CD8-positive, alpha-beta memory T cell (primary cell): ENCODE data around the gene RASSF1. TPM values are rescaled to one million over a fixed set of nuclear protein-coding genes. Genes with fewer than 3 reads are reported as not detected.

Experiments used
- CTCF ChIA-PET: fragments of 350-600 bp; sonication (Branson Sonifier 250); formaldehyde crosslinking; loops from one replicate; lab custom pipeline; 2021; ENCODE audit warnings: antibody characterized with exemption; lab: Charles Lee
- POLR2A ChIA-PET: fragments of 350-600 bp; sonication (Branson Sonifier 250); formaldehyde crosslinking; loops from one replicate; lab custom pipeline; 2021; ENCODE audit warnings: antibody characterized with exemption; lab: Charles Lee
- DNase-seq, 5 donors: peaks; one replicate each; pipeline versions ENCODE4 v3.0.0 to v3.0.0-alpha.2; 2020 to 2022; ENCODE audit warnings: mixed read lengths in 1 of 5
- H3K27ac ChIP-seq: one replicate; pipeline ENCODE4 v1.7.0; 2013; ENCODE audit warnings: low read depth, mild to moderate bottlenecking, low read length, moderate library complexity
- H3K27me3 ChIP-seq: 2 replicates; pipeline ENCODE4 v1.7.0; 2013; ENCODE audit warnings: low read length, mild to moderate bottlenecking; ENCODE audit not compliant: insufficient read depth, poor library complexity, severe bottlenecking
- H3K36me3 ChIP-seq: 2 replicates; pipeline ENCODE4 v1.7.0; 2013; ENCODE audit warnings: mild to moderate bottlenecking, low read length, moderate library complexity; ENCODE audit not compliant: insufficient read depth
- H3K4me1 ChIP-seq: 2 replicates; pipeline ENCODE4 v1.7.0; 2013; ENCODE audit warnings: mild to moderate bottlenecking, low read length, moderate library complexity; ENCODE audit not compliant: insufficient read depth
- H3K4me3 ChIP-seq: 2 replicates; pipeline ENCODE4 v1.7.0; 2013; ENCODE audit warnings: mild to moderate bottlenecking, low read length
- H3K9me3 ChIP-seq: 2 replicates; pipeline ENCODE4 v1.7.0; 2013; ENCODE audit warnings: mild to moderate bottlenecking, low read length
- H3K27ac Mint-ChIP-seq, 8 donors: one replicate each; pipeline ENCODE4 v1.8.0; 2020 to 2021; ENCODE audit warnings: mixed read lengths in 8 of 8, mild to moderate bottlenecking in 6 of 8, inconsistent platforms in 3 of 8, moderate library complexity in 3 of 8
- H3K27me3 Mint-ChIP-seq, 2 donors: one replicate each; pipeline ENCODE4 v1.8.0; 2020 to 2021; ENCODE audit warnings: mixed read lengths in 2 of 2, mild to moderate bottlenecking in 1 of 2, moderate library complexity in 1 of 2
- H3K36me3 Mint-ChIP-seq, 3 donors: one replicate each; pipeline ENCODE4 v1.8.0; 2020 to 2021; ENCODE audit warnings: mixed read lengths in 3 of 3, inconsistent platforms in 1 of 3, mild to moderate bottlenecking in 1 of 3
- H3K4me1 Mint-ChIP-seq, 3 donors: one replicate each; pipeline ENCODE4 v1.8.0; 2020 to 2021; ENCODE audit warnings: mixed read lengths in 3 of 3, inconsistent platforms in 1 of 3, mild to moderate bottlenecking in 1 of 3
- H3K4me3 Mint-ChIP-seq, 7 donors: one replicate each; pipeline ENCODE4 v1.8.0; 2020 to 2021; ENCODE audit warnings: mixed read lengths in 7 of 7, mild to moderate bottlenecking in 6 of 7, moderate library complexity in 4 of 7, inconsistent platforms in 2 of 7
- H3K9me3 Mint-ChIP-seq, 5 donors: one replicate each; pipeline ENCODE4 v1.8.0; 2020 to 2022; ENCODE audit warnings: mixed read lengths in 5 of 5, mild to moderate bottlenecking in 3 of 5, moderate library complexity in 2 of 5, inconsistent platforms in 1 of 5
- polyA plus RNA-seq: library from polyadenylated mRNA; unstranded; fragments of 300-500 nt; fragmentation: Illumina TruSeq; gene quantifications from one replicate; pipeline ENCODE4 v1.2.3, GENCODE V29; 2021
- total RNA-seq, 2 experiments: library from RNA; stranded (reverse); gene quantifications; one replicate each; pipeline ENCODE4 v1.2.3, GENCODE V29; 2021

RASSF1 gene
- total and polyA plus RNA-seq, 3 experiments from 2014 or later: 70.8 to 152 (median 71.9) TPM

DNA sequence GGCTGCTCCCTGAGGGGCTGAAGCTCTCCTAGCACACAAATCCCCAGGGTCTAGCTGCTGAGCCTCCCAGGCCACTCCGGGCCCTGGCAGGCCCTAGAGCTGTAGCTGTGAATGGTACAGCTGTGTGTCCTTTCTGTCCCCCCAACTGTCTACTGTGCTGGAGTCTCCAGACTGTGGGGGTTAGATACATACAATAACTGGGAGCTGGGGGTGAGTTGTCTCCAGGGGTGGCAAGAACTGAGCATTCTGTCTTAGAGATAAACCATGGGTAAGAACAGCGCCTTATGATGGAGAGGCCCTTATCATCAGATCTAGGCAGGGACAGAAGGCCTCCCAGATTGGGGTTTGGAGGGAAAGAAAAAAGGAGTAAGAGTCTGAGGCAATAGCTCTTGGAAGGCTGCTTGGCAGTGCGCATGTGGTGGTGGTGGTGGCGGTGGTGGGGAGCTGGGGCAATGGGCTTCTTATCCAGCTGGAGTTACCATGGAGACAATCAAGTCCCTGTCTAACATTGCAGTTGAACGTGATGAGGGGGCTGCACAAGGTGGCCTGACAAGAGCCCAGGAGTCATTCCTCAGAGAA, 13.6 kb upstream of the RASSF1 start:
- H3K36me3 Mint-ChIP-seq: peaks cover 0 to 71% (median under 1%) of the 10 kb centered on the region in 3 donors
- CTCF ChIA-PET: interaction anchor here (0.6 to 9.6 kb wide), 5 partner anchors 10 to 162 kb away, joined by 3 to 103 read pairs (median 3); partner anchors contain the start of gene RASSF1
- Histone ChIP-seq H3K4me1 (peaks cover 53% of the 10 kb centered on the region), H3K27me3 (no peaks in the 10 kb centered on the region), H3K9me3 (no peaks in the 10 kb centered on the region), H3K36me3 (peaks cover under 1% of the 10 kb centered on the region), H3K4me3 (no peak overlapping the region), H3K27ac (no peak overlapping the region)
- peak overlapping the region in 2 of 7 donors; percentile 38 to 56 for H3K4me3 Mint-ChIP-seq
- POLR2A ChIA-PET: interaction anchor here (0.6 to 1.6 kb wide), 2 partner anchors 11 to 34 kb away, joined by 3 to 4 read pairs; no protein-coding TSS in a partner anchor
- no peaks in the 10 kb centered on the region for H3K27me3 Mint-ChIP-seq
- DNase-seq: no peak
- peak overlapping the region in 5 of 8 donors; percentile 11 to 80 (median 29) for H3K27ac Mint-ChIP-seq
- H3K4me1 Mint-ChIP-seq: peaks cover 52 to 80% (median 53%) of the 10 kb centered on the region in 3 donors
- no peaks in the 10 kb centered on the region for H3K9me3 Mint-ChIP-seq

DNA sequence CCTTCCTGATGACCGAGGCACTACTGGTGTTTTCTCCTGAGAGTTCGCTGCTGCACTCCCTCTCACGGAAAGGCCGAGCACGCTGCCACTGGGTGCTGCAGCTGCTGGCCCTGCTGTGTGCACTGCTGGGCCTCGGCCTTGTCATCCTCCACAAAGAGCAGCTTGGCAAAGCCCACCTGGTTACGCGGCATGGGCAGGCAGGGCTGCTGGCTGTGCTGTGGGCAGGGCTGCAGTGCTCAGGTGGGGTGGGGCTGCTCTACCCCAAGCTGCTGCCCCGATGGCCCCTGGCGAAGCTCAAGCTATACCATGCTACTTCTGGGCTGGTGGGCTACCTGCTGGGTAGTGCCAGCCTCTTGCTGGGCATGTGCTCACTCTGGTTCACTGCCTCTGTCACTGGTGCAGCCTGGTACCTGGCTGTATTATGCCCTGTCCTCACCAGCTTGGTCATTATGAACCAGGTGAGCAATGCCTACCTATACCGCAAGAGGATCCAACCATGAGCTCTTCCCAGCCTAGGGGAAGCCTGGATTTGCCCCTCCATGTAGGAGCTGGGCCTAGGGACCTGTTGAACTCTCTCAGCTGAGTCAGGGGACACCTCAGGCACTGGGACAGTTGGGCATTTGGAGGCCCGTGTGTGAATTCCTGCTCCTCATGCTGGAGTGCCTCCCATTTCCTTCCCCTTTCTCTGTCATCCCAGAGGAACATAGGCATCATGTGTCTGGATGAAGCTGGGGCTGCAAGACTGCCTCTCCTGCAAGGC, 12.8 kb upstream of the RASSF1 start:
- POLR2A ChIA-PET: interaction anchor here (0.9 to 1.6 kb wide), 2 partner anchors 12 to 17 kb away, joined by 4 read pairs; no protein-coding TSS in a partner anchor
- Mint-ChIP-seq H3K4me1 (peaks cover 53 to 84% (median 54%) of the 10 kb centered on the region in 3 donors), H3K36me3 (peaks cover 0 to 74% (median 3%) of the 10 kb centered on the region in 3 donors), H3K27me3 (no peaks in the 10 kb centered on the region), H3K27ac (peak overlapping the region in 3 of 8 donors; percentile 41 to 97 (median 77)), H3K4me3 (peak overlapping the region in 2 of 7 donors; percentile 40 to 75), H3K9me3 (no peaks in the 10 kb centered on the region)
- H3K9me3 ChIP-seq: no peaks in the 10 kb centered on the region
- no peak overlapping the region for H3K4me3 ChIP-seq
- CTCF ChIA-PET: interaction anchor here (0.7 to 9.6 kb wide), 5 partner anchors 10 to 159 kb away, joined by 3 to 103 read pairs (median 3); partner anchors contain the start of genes HYAL3, NAA80 and RASSF1
- no peak overlapping the region for H3K27ac ChIP-seq
- peaks cover 57% of the 10 kb centered on the region for H3K4me1 ChIP-seq
- H3K27me3 ChIP-seq: no peaks in the 10 kb centered on the region
- DNase-seq: no peak
- H3K36me3 ChIP-seq: peaks cover 9% of the 10 kb centered on the region

DNA sequence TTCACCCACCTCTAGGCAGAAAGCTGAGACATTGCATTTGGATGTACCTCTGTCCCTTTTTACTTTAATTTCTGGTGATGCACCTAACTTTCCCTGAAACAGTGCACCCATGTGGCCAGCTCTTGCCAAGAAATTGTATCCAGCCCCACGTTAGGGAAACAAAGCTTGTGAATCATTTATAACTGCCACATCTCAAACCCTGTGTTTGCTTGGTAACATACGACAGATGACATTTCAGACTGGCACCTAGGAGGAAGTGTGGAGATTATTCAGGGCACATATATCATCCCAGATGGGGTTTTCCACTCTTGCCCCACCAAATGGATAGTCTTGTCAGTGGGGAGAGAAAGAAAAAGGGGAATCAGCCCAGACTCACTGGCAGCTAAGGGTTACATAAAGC, 12.1 kb upstream of the RASSF1 start:
- peak overlapping the region in 2 of 7 donors; percentile 27 to 75 for H3K4me3 Mint-ChIP-seq
- peak overlapping the region in 2 of 8 donors; percentile 24 to 97 for H3K27ac Mint-ChIP-seq
- Histone ChIP-seq H3K27me3 (no peaks in the 10 kb centered on the region), H3K4me3 (no peak overlapping the region), H3K27ac (no peak overlapping the region), H3K9me3 (no peaks in the 10 kb centered on the region), H3K4me1 (peaks cover 55% of the 10 kb centered on the region), H3K36me3 (peaks cover 16% of the 10 kb centered on the region)
- peaks cover 50 to 84% (median 51%) of the 10 kb centered on the region in 3 donors for H3K4me1 Mint-ChIP-seq
- peaks cover 0 to 75% (median 3%) of the 10 kb centered on the region in 3 donors for H3K36me3 Mint-ChIP-seq
- H3K27me3 Mint-ChIP-seq: no peaks in the 10 kb centered on the region
- no peaks in the 10 kb centered on the region for H3K9me3 Mint-ChIP-seq
- POLR2A ChIA-PET: interaction anchor here (0.7 to 0.9 kb wide), 2 partner anchors 13 to 16 kb away, joined by 4 to 9 read pairs; no protein-coding TSS in a partner anchor
- CTCF ChIA-PET: interaction anchor here (1.0 to 9.6 kb wide), 4 partner anchors 15 to 190 kb away, joined by 3 to 103 read pairs (median 4); partner anchors contain the start of genes HYAL3, NAA80 and RASSF1
- DNase-seq: no peak

DNA sequence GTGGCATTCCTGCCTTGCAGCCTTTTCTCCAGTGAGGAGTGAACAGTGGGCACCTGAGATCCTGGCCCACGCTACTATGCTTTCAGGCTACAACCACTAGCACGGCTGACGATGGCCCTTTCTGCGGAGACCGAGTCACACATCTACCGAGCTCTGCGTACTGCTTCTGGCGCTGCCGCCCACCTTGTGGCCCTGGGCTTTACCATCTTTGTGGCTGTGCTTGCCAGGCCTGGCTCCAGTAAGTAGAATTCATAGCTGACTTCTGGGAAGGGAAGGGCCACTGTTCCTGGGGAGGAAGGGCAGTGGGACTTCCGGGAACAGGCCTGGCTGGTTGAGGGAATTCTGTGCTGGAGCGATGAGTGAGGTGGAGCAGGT, 10.7 kb upstream of the RASSF1 start:
- Histone ChIP-seq H3K27ac (peak overlapping the region; percentile 95), H3K27me3 (no peaks in the 10 kb centered on the region), H3K9me3 (no peaks in the 10 kb centered on the region), H3K4me3 (peak overlapping the region; percentile 100), H3K4me1 (peaks cover 54% of the 10 kb centered on the region), H3K36me3 (peaks cover 21% of the 10 kb centered on the region)
- POLR2A ChIA-PET: interaction anchor here (0.6 to 3.3 kb wide), 10 partner anchors 8 to 1928 kb away, joined by 3 to 51 read pairs (median 8); partner anchors contain the start of genes C3orf18, HYAL3, IFRD2 and NAA80
- Mint-ChIP-seq H3K36me3 (peaks cover 0 to 68% (median 3%) of the 10 kb centered on the region in 3 donors), H3K27ac (peak overlapping the region; percentile 97 to 99 (median 98)), H3K4me3 (peak overlapping the region; percentile 96 to 99 (median 98)), H3K27me3 (no peaks in the 10 kb centered on the region), H3K4me1 (peaks cover 46 to 82% (median 48%) of the 10 kb centered on the region in 3 donors), H3K9me3 (no peaks in the 10 kb centered on the region)
- CTCF ChIA-PET: interaction anchor here (0.9 to 9.6 kb wide), 6 partner anchors 9 to 191 kb away, joined by 3 to 103 read pairs (median 12); partner anchors contain the start of genes HYAL3, NAA80 and RASSF1
- DNase-seq: no peak

DNA sequence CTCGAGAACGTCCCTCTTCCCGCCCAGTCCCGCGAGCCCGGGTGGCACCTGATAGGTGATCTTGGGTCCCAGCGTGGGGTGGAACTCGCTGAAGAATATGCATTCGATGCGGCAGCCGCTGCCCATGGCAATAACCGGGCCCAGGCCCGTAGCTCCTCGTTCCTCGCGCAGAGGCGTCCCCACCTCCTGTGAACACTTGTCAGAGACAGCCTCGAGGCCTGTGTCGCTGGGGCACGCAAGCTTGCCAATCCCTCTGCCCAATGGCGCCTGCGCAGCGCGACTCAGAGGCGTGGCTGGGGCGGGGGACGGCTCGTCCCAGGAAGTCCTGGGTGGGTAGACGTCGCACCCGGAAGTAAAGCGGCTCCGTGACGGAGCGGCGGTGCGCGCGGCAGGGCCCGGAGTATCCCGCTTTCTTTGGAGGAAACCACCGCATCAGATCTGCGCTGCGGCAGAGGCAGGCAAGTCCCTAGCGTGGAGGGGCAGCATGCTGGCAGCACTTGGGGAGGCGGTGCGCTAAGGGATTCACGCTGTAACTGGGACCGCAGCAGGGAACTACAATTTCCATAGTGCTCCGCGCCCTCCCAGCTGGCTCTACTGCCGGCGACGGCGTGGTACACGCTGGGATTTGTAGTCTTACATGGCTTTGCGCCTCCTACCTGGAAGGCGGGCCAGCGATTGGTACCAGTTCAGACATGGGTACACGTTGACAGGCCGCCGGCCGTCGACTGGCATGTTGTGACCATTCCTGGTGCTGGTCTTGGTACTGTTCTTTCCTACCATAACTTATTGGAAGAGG, 10.1 kb upstream of the RASSF1 start, which contains the start of the genes CYB561D2 and NPRL2:
CYB561D2 (plus strand) TSS at position 336 of the 796 bp plus-strand sequence. CDS start 572 bp downstream, outside the sequence.
NPRL2 (minus strand) TSS at position 249 of the 796 bp plus-strand sequence; CDS start at position 126, 123 bp downstream.
- Histone ChIP-seq H3K27ac (peak within 1 kb of the TSS; percentile 95), H3K27me3 (no peaks in the 10 kb centered on the region), H3K4me3 (peak within 1 kb of the TSS; percentile 100), H3K4me1 (peaks cover 55% of the 10 kb centered on the region), H3K9me3 (no peaks in the 10 kb centered on the region), H3K36me3 (peaks cover 21% of the 10 kb centered on the region)
- ChIA-PET CTCF (interaction anchor here (0.9 to 9.6 kb wide), 13 partner anchors 10 to 265 kb away, joined by 3 to 103 read pairs (median 8); partner anchors contain the start of genes HYAL2, HYAL3, MAPKAPK3 and NAA80), POLR2A (interaction anchor here (0.5 to 3.3 kb wide), 16 partner anchors 9 to 1929 kb away, joined by 3 to 51 read pairs (median 5); partner anchors contain the start of genes C3orf18, HYAL3, IFRD2 and NAA80)
- Mint-ChIP-seq H3K4me1 (peaks cover 48 to 82% (median 52%) of the 10 kb centered on the region in 3 donors), H3K4me3 (peak within 1 kb of the TSS; percentile 96 to 99 (median 98)), H3K9me3 (no peaks in the 10 kb centered on the region), H3K27ac (peak within 1 kb of the TSS; percentile 97 to 99 (median 98)), H3K27me3 (no peaks in the 10 kb centered on the region), H3K36me3 (peaks cover 0 to 65% (median 3%) of the 10 kb centered on the region in 3 donors)
- DNase-seq: peak; percentile 98 to 100 (median 99)

DNA sequence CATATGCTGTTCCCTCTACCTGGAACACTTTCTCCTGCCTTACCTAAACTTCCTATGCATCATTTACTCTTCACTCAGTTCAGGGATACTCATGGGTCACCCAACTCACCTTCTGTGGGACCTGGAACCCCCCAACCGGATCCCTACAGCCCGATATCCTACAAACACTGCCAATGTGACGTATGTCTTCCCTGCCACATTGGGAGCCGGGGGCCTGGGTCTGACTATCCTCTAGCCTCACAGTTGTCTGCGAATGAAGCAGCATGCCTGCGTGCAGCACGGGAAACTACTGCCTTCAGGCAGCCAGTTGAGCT, 9.5 kb upstream of the RASSF1 start:
- H3K9me3 Mint-ChIP-seq: no peaks in the 10 kb centered on the region
- ChIA-PET CTCF (interaction anchor here (1.0 to 9.6 kb wide), 13 partner anchors 10 to 266 kb away, joined by 3 to 103 read pairs (median 8); partner anchors contain the start of genes HYAL2, HYAL3, MAPKAPK3 and NAA80), POLR2A (interaction anchor here (0.5 to 3.3 kb wide), 13 partner anchors 9 to 1328 kb away, joined by 3 to 51 read pairs (median 6); partner anchors contain the start of genes C3orf18, HYAL3, IFRD2 and NAA80)
- H3K36me3 Mint-ChIP-seq: peaks cover 0 to 59% (median 3%) of the 10 kb centered on the region in 3 donors
- peak overlapping the region; percentile 100 for H3K4me3 ChIP-seq
- peaks cover 21% of the 10 kb centered on the region for H3K36me3 ChIP-seq
- peak overlapping the region; percentile 97 to 99 (median 98) for H3K27ac Mint-ChIP-seq
- no peaks in the 10 kb centered on the region for H3K9me3 ChIP-seq
- peaks cover 48 to 82% (median 56%) of the 10 kb centered on the region in 3 donors for H3K4me1 Mint-ChIP-seq
- DNase-seq: no peak
- no peaks in the 10 kb centered on the region for H3K27me3 Mint-ChIP-seq
- H3K4me3 Mint-ChIP-seq: peak overlapping the region; percentile 96 to 99 (median 98)
- peaks cover 60% of the 10 kb centered on the region for H3K4me1 ChIP-seq
- H3K27me3 ChIP-seq: no peaks in the 10 kb centered on the region
- H3K27ac ChIP-seq: peak overlapping the region; percentile 95
